ENCODE measurements around the gene PTK7.

The PTK7 gene

GRCh38 chr6:43077333-43077809, 1.3 kb downstream of the PTK7 start:
- H2AFZ ChIP-seq (ENCODE audit: low read depth, low read length): peak overlapping the region; percentile 97
- no peak for DNase-seq
- peak overlapping the region; percentile 99 for H3K9ac ChIP-seq (ENCODE audit: low read depth, low read length)
- no peak for ATAC-seq (ENCODE audit: insufficient read depth, low read depth)
- peaks cover 14% of the 10 kb centered on the region for H3K36me3 ChIP-seq (ENCODE audit: insufficient read depth, low read length)
- H4K20me1 ChIP-seq (ENCODE audit: insufficient read depth, low read length): peaks cover 31% of the 10 kb centered on the region
- H3K27me3 ChIP-seq (ENCODE audit: insufficient read depth, low read length, poor library complexity): no peaks in the 10 kb centered on the region
- no peaks in the 10 kb centered on the region for H3K9me3 ChIP-seq (ENCODE audit: insufficient read depth, low read length, severe bottlenecking)
- H3K27ac ChIP-seq (ENCODE audit: low read length): peak overlapping the region; percentile 83; the same call in 1 of the 2 replicates
- H3K79me2 ChIP-seq (ENCODE audit: insufficient read depth, low read length): peaks cover 52% of the 10 kb centered on the region
- TF ChIP-seq EZH2 (IDR thresholded peaks at IDR 0.05; ENCODE audit: borderline replicate concordance, low read depth, low read length, severe bottlenecking) (no peak), CTCF (IDR thresholded peaks at IDR 0.05; ENCODE audit: borderline replicate concordance, extremely low read depth, low read length, poor library complexity, severe bottlenecking) (no peak)
- H3K4me2 ChIP-seq (ENCODE audit: insufficient read depth, low read length): peak overlapping the region; percentile 95
- peak overlapping the region; percentile 96 to 98; a peak in 3 of 4 replicates for H3K4me3 ChIP-seq (ENCODE audit: low read depth in 1 of 2, low read length in 2 of 2)
- H3K4me1 ChIP-seq (ENCODE audit: insufficient read depth, low read length): peaks cover 22% of the 10 kb centered on the region

GRCh38 chr6:43077981-43078511, 1.9 kb downstream of the PTK7 start:
- Histone ChIP-seq H3K79me2 (ENCODE audit: insufficient read depth, low read length) (peaks cover 59% of the 10 kb centered on the region), H3K4me1 (ENCODE audit: insufficient read depth, low read length) (peaks cover 22% of the 10 kb centered on the region), H4K20me1 (ENCODE audit: insufficient read depth, low read length) (peaks cover 37% of the 10 kb centered on the region), H3K27me3 (ENCODE audit: insufficient read depth, low read length, poor library complexity) (no peaks in the 10 kb centered on the region), H3K27ac (ENCODE audit: low read length) (no peak overlapping the region), H3K4me3 (ENCODE audit: low read depth in 1 of 2, low read length in 2 of 2) (peak overlapping the region in 1 of 2 experiments; percentile 98; a peak in 2 of 4 replicates), H3K36me3 (ENCODE audit: insufficient read depth, low read length) (peaks cover 14% of the 10 kb centered on the region), H3K9ac (ENCODE audit: low read depth, low read length) (peak overlapping the region; percentile 99; the same call in 1 of the 2 replicates), H3K4me2 (ENCODE audit: insufficient read depth, low read length) (peak overlapping the region; percentile 95), H2AFZ (ENCODE audit: low read depth, low read length) (no peak overlapping the region), H3K9me3 (ENCODE audit: insufficient read depth, low read length, severe bottlenecking) (no peaks in the 10 kb centered on the region)
- TF ChIP-seq EZH2 (IDR thresholded peaks at IDR 0.05; ENCODE audit: borderline replicate concordance, low read depth, low read length, severe bottlenecking) (no peak), CTCF (IDR thresholded peaks at IDR 0.05; ENCODE audit: borderline replicate concordance, extremely low read depth, low read length, poor library complexity, severe bottlenecking) (no peak)
- no peak for DNase-seq
- ATAC-seq (ENCODE audit: insufficient read depth, low read depth): no peak

GRCh38 chr6:43078691-43079090, 2.6 kb downstream of the PTK7 start:
- Histone ChIP-seq H2AFZ (ENCODE audit: low read depth, low read length) (no peak overlapping the region), H3K4me2 (ENCODE audit: insufficient read depth, low read length) (no peak overlapping the region; the same call in 1 of the 2 replicates), H3K36me3 (ENCODE audit: insufficient read depth, low read length) (peaks cover 12% of the 10 kb centered on the region), H3K9me3 (ENCODE audit: insufficient read depth, low read length, severe bottlenecking) (no peaks in the 10 kb centered on the region), H3K27me3 (ENCODE audit: insufficient read depth, low read length, poor library complexity) (no peaks in the 10 kb centered on the region), H3K27ac (ENCODE audit: low read length) (no peak overlapping the region), H3K9ac (ENCODE audit: low read depth, low read length) (no peak overlapping the region), H3K4me1 (ENCODE audit: insufficient read depth, low read length) (peaks cover 22% of the 10 kb centered on the region), H3K79me2 (ENCODE audit: insufficient read depth, low read length) (peaks cover 65% of the 10 kb centered on the region), H3K4me3 (ENCODE audit: low read depth in 1 of 2, low read length in 2 of 2) (no peak overlapping the region), H4K20me1 (ENCODE audit: insufficient read depth, low read length) (peaks cover 44% of the 10 kb centered on the region)
- ATAC-seq (ENCODE audit: insufficient read depth, low read depth): no peak
- TF ChIP-seq EZH2 (IDR thresholded peaks at IDR 0.05; ENCODE audit: borderline replicate concordance, low read depth, low read length, severe bottlenecking) (no peak), CTCF (IDR thresholded peaks at IDR 0.05; ENCODE audit: borderline replicate concordance, extremely low read depth, low read length, poor library complexity, severe bottlenecking) (no peak)
- DNase-seq: no peak

Measured in DND-41 (cell line).